Activated CD8-positive, alpha-beta T cell treated with anti-CD3 and anti-CD28 coated beads for 36 hours (primary cell): Measurements from ENCODE around the gene SLC8B1. TPM values are rescaled to one million over a fixed set of nuclear protein-coding genes. Genes with fewer than 3 reads are reported as not detected.

Source experiments
- ATAC-seq: fragments of 200-7000 bp; cut with Tn5 transposase; one replicate; pipeline ENCODE4 v1.10.0; 2021; ENCODE audit warnings: mild to moderate bottlenecking, moderate library complexity
- CTCF ChIA-PET: fragments of 350-600 bp; sonication (Branson Sonifier 250); formaldehyde crosslinking; loops from one replicate; lab custom pipeline; 2021; ENCODE audit warnings: antibody characterized with exemption; lab: Charles Lee
- POLR2A ChIA-PET: fragments of 350-600 bp; sonication (Branson Sonifier 250); formaldehyde crosslinking; loops from one replicate; lab custom pipeline; 2021; ENCODE audit warnings: antibody characterized with exemption; lab: Charles Lee
- DNase-seq: peaks from one replicate; pipeline ENCODE4 v3.0.0-alpha.2; 2020
- H3K27ac Mint-ChIP-seq: one replicate; pipeline ENCODE4 v1.8.0; 2021; ENCODE audit warnings: mild to moderate bottlenecking, mixed read lengths
- H3K27me3 Mint-ChIP-seq: one replicate; pipeline ENCODE4 v1.8.0; 2021; ENCODE audit warnings: mixed read lengths
- H3K36me3 Mint-ChIP-seq: one replicate; pipeline ENCODE4 v1.8.0; 2021; ENCODE audit warnings: low read depth, mixed read lengths
- H3K4me1 Mint-ChIP-seq: one replicate; pipeline ENCODE4 v1.8.0; 2021; ENCODE audit warnings: low read depth, mixed read lengths
- H3K4me3 Mint-ChIP-seq: one replicate; pipeline ENCODE4 v1.8.0; 2021; ENCODE audit warnings: mild to moderate bottlenecking, moderate library complexity, mixed read lengths
- H3K9me3 Mint-ChIP-seq: one replicate; pipeline ENCODE4 v1.8.0; 2021; ENCODE audit warnings: mixed read lengths
- CTCF ChIP-seq: fragments of 200-600 bp; IDR thresholded peaks from one replicate; pipeline ENCODE4 v1.8.0; 2022; ENCODE audit warnings: antibody characterized with exemption, mild to moderate bottlenecking
- intact Hi-C: fragments of 100-400 bp; cut with micrococcal nuclease; formaldehyde crosslinking; loops from one replicate; pipeline ENCODE4 v1.10.0; 2022
- total RNA-seq, 2 experiments: library from RNA; stranded (reverse); gene quantifications; one replicate each; pipeline ENCODE4 v1.2.3, GENCODE V29; 2021

The SLC8B1 gene
- total RNA-seq, 2 experiments from 2014 or later, result 13.4 to 18.9 TPM

- Mint-ChIP-seq H3K4me1 (peaks cover 13% of the 10 kb centered on the region), H3K9me3 (no peaks in the 10 kb centered on the region), H3K4me3 (no peak overlapping the region), H3K27me3 (no peaks in the 10 kb centered on the region), H3K36me3 (peaks cover 16% of the 10 kb centered on the region), H3K27ac (peak overlapping the region; percentile 49)
- POLR2A ChIA-PET, result no interaction called here
- intact Hi-C loops, result no loop called here
- DNase-seq (no peak), ATAC-seq (no peak)
- TF ChIP-seq CTCF, result no peak
- CTCF ChIA-PET, result no interaction called here
Observed at GRCh38 chr12:113298861-113299545, 35.9 kb downstream of the SLC8B1 start.

GRCh38 chr12:113298472-113298817 is 36.5 kb downstream of the SLC8B1 start:
- Mint-ChIP-seq H3K27me3 (no peaks in the 10 kb centered on the region), H3K4me1 (peaks cover 11% of the 10 kb centered on the region), H3K9me3 (no peaks in the 10 kb centered on the region), H3K27ac (no peak overlapping the region), H3K4me3 (no peak overlapping the region), H3K36me3 (peaks cover 15% of the 10 kb centered on the region)
- POLR2A ChIA-PET, result interaction anchor here (0.7 kb wide), 1 partner anchor 9 kb away, joined by 5 read pairs; no protein-coding TSS in a partner anchor
- no peak for TF ChIP-seq CTCF
- DNase-seq, result no peak
- intact Hi-C loops, result no loop called here
- CTCF ChIA-PET, result no interaction called here
- no peak for ATAC-seq

- H3K27ac Mint-ChIP-seq, result no peak overlapping the region
- H3K27me3 Mint-ChIP-seq, result no peaks in the 10 kb centered on the region
- H3K4me3 Mint-ChIP-seq, result no peak overlapping the region
- ChIA-PET POLR2A (interaction anchor here (0.7 kb wide), 1 partner anchor 8 kb away, joined by 5 read pairs; no protein-coding TSS in a partner anchor), CTCF (no interaction called here)
- no peak for TF ChIP-seq CTCF
- intact Hi-C loops, result no loop called here
- peaks cover 13% of the 10 kb centered on the region for H3K36me3 Mint-ChIP-seq
- no peaks in the 10 kb centered on the region for H3K9me3 Mint-ChIP-seq
- H3K4me1 Mint-ChIP-seq, result peaks cover 5% of the 10 kb centered on the region
- ATAC-seq, result no peak
- no peak for DNase-seq
Observed at GRCh38 chr12:113297621-113298471, 37.1 kb downstream of the SLC8B1 start.

- ChIA-PET CTCF (no interaction called here), POLR2A (no interaction called here)
- Mint-ChIP-seq H3K27me3 (no peaks in the 10 kb centered on the region), H3K27ac (no peak overlapping the region), H3K4me1 (no peaks in the 10 kb centered on the region), H3K9me3 (no peaks in the 10 kb centered on the region), H3K4me3 (no peak overlapping the region), H3K36me3 (peaks cover 8% of the 10 kb centered on the region)
- intact Hi-C loops, result no loop called here
- no peak for TF ChIP-seq CTCF
- no peak for ATAC-seq
- no peak for DNase-seq
Observed at GRCh38 chr12:113297214-113297587, 37.7 kb downstream of the SLC8B1 start.
